Heart left ventricle (tissue), 13 donors: ENCODE measurements around the gene PCBP3.

ENCODE experiments used
- CTCF ChIP-seq, 12 donors: fragments of 200-600 bp; sonication (generic) in 4 of 12; IDR thresholded peaks; one replicate each; pipeline versions ENCODE4 v1.5.0 to v1.8.0; 2018 to 2022; ENCODE audit warnings: antibody characterized with exemption in 12 of 12, mild to moderate bottlenecking in 5 of 12
- POLR2A ChIP-seq, 2 donors: fragments of 450-650 bp; IDR thresholded peaks; one replicate each; pipeline ENCODE4 v1.6.1; 2017; ENCODE audit warnings: antibody characterized with exemption in 2 of 2, mild to moderate bottlenecking in 2 of 2, moderate library complexity in 2 of 2
- donor health status: ischemic (EF 13 %, LVEDD 7.1; RV severe dilation, severe dysfunction).
- donor health status: DM: no; HTN: yes; CAD: no.
- donor health status: DM: no; HTN: no; CAD: no.
- donor health status: ischemic (EF 25% LVEDD 6.9; RV normal size, moderate dysfunction).
- donor health status: ischemic (EF 25% LVEDD 5.7; RV mildly dilated, moderate dysfunction).
- donor health status: ischemic (EF 35%, LVEDD 5.7; RV mildly dilated, moderate dysfunction).
- donor health status: nonischemic (EF 11% LVEDD 7.7; RV severe dilation, severe dysfunction).
- donor health status: DM: yes; HTN: yes; CAD: no.
- donor health status: PGD.
- donor health status: ischemic (EF 29% LVEDD 5.4; RV normal size, mild dysfunction).
- donor health status: nonischemic (EF 23%, LVEDD 6.1; RV moderate dilation, normal function).

GRCh38 chr21:45595574-45596295, 47.8 kb upstream of the PCBP3 start:
- TF ChIP-seq POLR2A (IDR thresholded peaks at IDR 0.05) (no peak), CTCF (IDR thresholded peaks at IDR 0.05) (no peak)
